Measurements from ENCODE around the gene DHRS7B. TPM values are rescaled to one million over a fixed set of nuclear protein-coding genes. Genes with fewer than 3 reads are reported as not detected.
A peak's percentile ranks its signal among the peaks of the same experiment; 100 is the strongest.
"Not testable (repeated sequence)": the region's sequence is repeated elsewhere in the genome, so short reads cannot be mapped to it uniquely, and the experiment has no call there.

The DHRS7B gene, protein sequence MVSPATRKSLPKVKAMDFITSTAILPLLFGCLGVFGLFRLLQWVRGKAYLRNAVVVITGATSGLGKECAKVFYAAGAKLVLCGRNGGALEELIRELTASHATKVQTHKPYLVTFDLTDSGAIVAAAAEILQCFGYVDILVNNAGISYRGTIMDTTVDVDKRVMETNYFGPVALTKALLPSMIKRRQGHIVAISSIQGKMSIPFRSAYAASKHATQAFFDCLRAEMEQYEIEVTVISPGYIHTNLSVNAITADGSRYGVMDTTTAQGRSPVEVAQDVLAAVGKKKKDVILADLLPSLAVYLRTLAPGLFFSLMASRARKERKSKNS
- total RNA-seq: 10 to 100 TPM; 12.8 to 15.0 TPM

DNA sequence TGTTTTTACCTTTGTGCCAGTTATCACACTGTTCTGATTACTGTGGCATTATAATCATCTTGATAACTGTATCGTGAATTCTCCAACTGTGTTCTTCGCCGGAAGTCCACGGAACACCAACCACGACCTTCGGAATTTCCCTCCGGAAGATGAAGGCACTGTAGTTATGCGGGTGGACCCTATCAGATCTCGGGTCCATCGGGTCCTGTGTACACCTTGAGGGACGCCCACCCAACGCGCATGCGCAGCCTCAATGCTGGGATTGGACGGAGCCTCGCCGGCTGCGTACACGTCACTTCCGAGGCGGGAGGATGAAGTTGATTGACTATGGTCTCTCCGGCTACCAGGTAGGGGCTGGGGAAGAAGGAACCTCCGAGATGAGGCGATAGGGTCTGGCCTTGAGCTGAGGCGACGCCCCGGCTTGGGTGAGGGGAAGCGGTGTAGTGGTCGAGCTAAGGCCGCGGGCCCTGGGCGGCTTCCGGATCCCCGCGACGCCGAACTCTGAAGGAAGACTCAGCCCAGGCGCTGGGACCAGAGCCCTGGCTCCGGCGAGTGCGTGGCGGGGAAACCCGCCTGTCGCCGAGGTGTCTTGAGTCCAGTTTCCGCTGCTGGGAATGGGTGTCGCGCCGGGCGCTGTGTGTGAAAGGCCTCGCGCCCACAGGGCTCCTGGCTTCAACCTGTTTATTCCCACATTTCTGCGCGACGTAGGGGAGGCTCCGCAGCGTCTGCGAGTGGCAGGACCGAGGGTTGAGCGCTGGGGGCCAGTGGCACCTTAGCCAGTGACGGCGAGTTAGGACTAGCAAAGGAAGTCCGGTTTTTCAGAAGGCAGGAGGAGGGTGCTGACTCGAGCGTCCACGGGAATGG, at the start of gene DHRS7B:
Gene DHRS7B (plus strand): TSS at position 320 of the 864 bp plus-strand sequence. CDS start 8 bp downstream, at position 328.
- ChIA-PET POLR2A (interaction anchor here (0.7 to 1.5 kb wide), 4 partner anchors 31 to 403 kb away, joined by 3 to 4 read pairs (median 3); partner anchors contain the start of gene USP22), CTCF (interaction anchor here (0.8 to 3.3 kb wide), 5 partner anchors 8 to 89 kb away, joined by 3 to 16 read pairs (median 6); no protein-coding TSS in a partner anchor)
- H3K9me3 Mint-ChIP-seq (ENCODE audit: low read depth): no peaks in the 10 kb centered on the region
- peaks cover 3% of the 10 kb centered on the region for H3K36me3 Mint-ChIP-seq (ENCODE audit: low read depth)
- intact Hi-C loops (cut with DNase I, micrococcal nuclease): loop anchor here (1.0 to 2.0 kb wide), 7 partner anchors 28 to 196 kb away; partner anchors contain the start of genes TMEM11 (in 2 of the 2), MAP2K3 (in 1 of the 2), NATD1 (in 1 of the 2) and USP22 (in 1 of the 2)
- peaks cover 23% of the 10 kb centered on the region for H3K4me1 Mint-ChIP-seq
- ATAC-seq (peak; percentile 96), DNase-seq (peak; percentile 98)
- H3K27ac Mint-ChIP-seq: peak within 1 kb of the TSS; percentile 98
- no peaks in the 10 kb centered on the region for H3K27me3 Mint-ChIP-seq
- peak within 1 kb of the TSS; percentile 91 for H3K4me3 Mint-ChIP-seq

DNA sequence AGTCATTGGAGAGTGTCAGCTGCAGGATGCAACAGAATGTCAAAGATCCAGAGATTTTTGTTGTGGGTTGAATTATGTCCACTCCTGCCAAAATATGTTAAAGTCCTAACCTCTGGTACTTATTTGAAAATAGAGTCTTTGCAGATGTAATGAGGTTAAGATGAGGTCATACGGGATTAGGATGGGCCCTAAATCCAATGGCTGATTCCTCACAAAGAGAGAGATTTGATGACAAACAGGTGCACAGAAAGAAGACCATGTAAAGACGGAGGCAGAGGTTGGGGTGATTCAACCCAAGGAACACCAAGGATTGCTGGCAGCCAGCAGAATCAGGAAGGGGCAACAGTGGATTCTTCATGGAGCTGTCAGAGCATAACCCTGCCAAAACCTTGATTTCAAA, 49.5 kb upstream of the DHRS7B start:
- no peak for ATAC-seq

GRCh38 chr17:21078016-21078780, 48.6 kb upstream of the DHRS7B start:
- ChIA-PET POLR2A (no interaction called here), CTCF (interaction anchor here (1.4 kb wide), 2 partner anchors 31 to 41 kb away, joined by 3 read pairs; no protein-coding TSS in a partner anchor)
- ATAC-seq (no peak), DNase-seq (no peak)
- H3K27me3 Mint-ChIP-seq: peaks cover 8% of the 10 kb centered on the region
- no peaks in the 10 kb centered on the region for H3K9me3 Mint-ChIP-seq (ENCODE audit: low read depth)
- no peak overlapping the region for H3K4me3 Mint-ChIP-seq
- H3K4me1 Mint-ChIP-seq: no peaks in the 10 kb centered on the region
- no peak overlapping the region for H3K27ac Mint-ChIP-seq
- intact Hi-C loops (cut with DNase I, micrococcal nuclease): no loop called here
- no peaks in the 10 kb centered on the region for H3K36me3 Mint-ChIP-seq (ENCODE audit: low read depth)

More for the DNA sequence above, 49.5 kb upstream of the DHRS7B start:
- Mint-ChIP-seq H3K36me3 (ENCODE audit: low read depth) (no peaks in the 10 kb centered on the region), H3K4me3 (no peak overlapping the region), H3K27me3 (peaks cover 8% of the 10 kb centered on the region), H3K27ac (no peak overlapping the region), H3K4me1 (no peaks in the 10 kb centered on the region), H3K9me3 (ENCODE audit: low read depth) (no peaks in the 10 kb centered on the region)
- POLR2A ChIA-PET: no interaction called here
- DNase-seq: no peak
- intact Hi-C loops (cut with DNase I, micrococcal nuclease): no loop called here
- CTCF ChIA-PET: no interaction called here

- Mint-ChIP-seq H3K36me3 (ENCODE audit: low read depth) (no peaks in the 10 kb centered on the region), H3K27me3 (peaks cover 8% of the 10 kb centered on the region), H3K4me3 (no peak overlapping the region), H3K27ac (no peak overlapping the region), H3K4me1 (no peaks in the 10 kb centered on the region), H3K9me3 (ENCODE audit: low read depth) (no peaks in the 10 kb centered on the region)
- POLR2A ChIA-PET: no interaction called here
- no peak for DNase-seq
- no peak for ATAC-seq
- CTCF ChIA-PET: interaction anchor here (1.0 to 1.4 kb wide), 3 partner anchors 20 to 40 kb away, joined by 3 read pairs; no protein-coding TSS in a partner anchor
- intact Hi-C loops (cut with DNase I, micrococcal nuclease): no loop called here
Observed at GRCh38 chr17:21079196-21079595, 47.6 kb upstream of the DHRS7B start.

DNA sequence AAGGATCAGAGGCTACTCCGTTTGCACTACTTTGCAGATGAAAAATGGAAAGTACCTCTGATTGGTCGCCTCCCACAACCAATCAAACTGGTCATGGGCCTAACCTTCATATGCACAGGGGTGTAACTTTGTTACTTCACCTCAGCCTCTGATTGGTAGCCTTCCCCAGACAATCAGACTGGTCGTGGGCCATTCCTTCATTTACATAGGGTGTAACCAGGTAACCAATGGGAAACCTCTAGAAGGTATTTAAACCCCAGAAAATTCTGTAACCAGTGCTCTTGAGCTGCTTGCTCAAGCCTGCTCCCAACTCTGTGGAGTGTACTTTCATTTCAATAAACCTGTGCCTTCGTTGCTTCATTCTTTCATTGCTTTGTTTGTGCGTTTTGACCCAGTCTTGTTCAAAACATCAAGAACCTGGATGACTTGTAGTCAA, 44.7 kb upstream of the DHRS7B start:
- Mint-ChIP-seq H3K27me3 (peaks cover 8% of the 10 kb centered on the region), H3K27ac (no peak overlapping the region), H3K4me1 (no peaks in the 10 kb centered on the region), H3K4me3 (no peak overlapping the region), H3K36me3 (ENCODE audit: low read depth) (no peaks in the 10 kb centered on the region), H3K9me3 (ENCODE audit: low read depth) (no peaks in the 10 kb centered on the region)
- no peak for DNase-seq
- ChIA-PET CTCF (no interaction called here), POLR2A (no interaction called here)
- no peak for ATAC-seq
- intact Hi-C loops (cut with DNase I, micrococcal nuclease): no loop called here

- DNase-seq; H3K27me3 Mint-ChIP-seq; intact Hi-C loops (cut with DNase I, micrococcal nuclease); ATAC-seq; H3K36me3 Mint-ChIP-seq (ENCODE audit: low read depth); H3K27ac Mint-ChIP-seq; H3K4me3 Mint-ChIP-seq; POLR2A ChIA-PET; H3K9me3 Mint-ChIP-seq (ENCODE audit: low read depth); H3K4me1 Mint-ChIP-seq: not testable (repeated sequence)
- CTCF ChIA-PET: interaction anchor here (0.7 to 0.9 kb wide), 2 partner anchors 14 to 64 kb away, joined by 3 read pairs; no protein-coding TSS in a partner anchor
Observed at GRCh38 chr17:21085280-21085679, 41.5 kb upstream of the DHRS7B start.

DNA sequence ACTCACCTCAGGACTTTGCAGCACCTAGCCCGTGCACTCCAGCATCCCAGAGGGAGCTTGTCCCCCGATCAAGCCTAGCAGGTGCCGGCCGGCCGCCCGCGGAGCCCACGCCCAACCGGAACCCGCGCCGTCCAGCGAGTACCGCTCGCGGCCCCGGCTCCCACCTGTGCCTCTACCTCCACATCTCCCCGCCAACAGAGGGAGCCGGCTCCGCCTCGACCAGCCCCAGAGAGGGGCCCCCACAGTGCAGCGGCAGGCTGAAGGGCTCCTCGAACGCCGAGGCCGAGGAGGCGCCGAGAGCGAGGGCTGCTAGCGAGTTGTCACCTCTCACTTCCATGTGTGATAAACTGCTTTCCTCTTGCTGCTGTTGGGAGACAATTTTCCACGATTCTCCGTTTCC, 41.1 kb upstream of the DHRS7B start:
- no peaks in the 10 kb centered on the region for H3K9me3 Mint-ChIP-seq (ENCODE audit: low read depth)
- H3K27me3 Mint-ChIP-seq: peaks cover 6% of the 10 kb centered on the region
- CTCF ChIA-PET: interaction anchor here (0.9 kb wide), 1 partner anchor 14 kb away, joined by 3 read pairs; no protein-coding TSS in a partner anchor
- no peak overlapping the region for H3K27ac Mint-ChIP-seq
- no peak overlapping the region for H3K4me3 Mint-ChIP-seq
- ATAC-seq: no peak
- H3K36me3 Mint-ChIP-seq (ENCODE audit: low read depth): no peaks in the 10 kb centered on the region
- POLR2A ChIA-PET: no interaction called here
- DNase-seq: no peak
- intact Hi-C loops (cut with DNase I, micrococcal nuclease): no loop called here
- no peaks in the 10 kb centered on the region for H3K4me1 Mint-ChIP-seq

DNA sequence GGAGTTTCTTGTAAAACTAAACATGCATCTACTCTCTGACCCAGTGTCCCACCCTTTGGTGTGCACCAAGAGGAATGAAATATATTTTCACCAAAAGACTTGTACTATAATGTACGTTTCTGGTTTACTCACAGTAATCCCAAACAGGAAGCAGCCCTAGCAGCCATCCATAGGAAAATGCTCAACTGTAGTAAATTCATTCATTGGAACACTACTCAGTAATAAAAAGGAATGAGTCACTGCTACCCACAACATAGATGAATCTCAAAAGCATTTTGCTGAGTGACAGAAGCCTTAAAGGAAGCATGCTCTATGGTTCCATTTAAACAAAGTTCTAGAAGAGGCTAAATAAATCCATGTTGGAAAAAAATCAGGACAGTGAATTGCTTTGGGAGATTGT, 37.6 kb upstream of the DHRS7B start:
- ATAC-seq: peak; percentile 47
- POLR2A ChIA-PET: no interaction called here
- H3K9me3 Mint-ChIP-seq (ENCODE audit: low read depth): no peaks in the 10 kb centered on the region
- CTCF ChIA-PET: no interaction called here
- H3K36me3 Mint-ChIP-seq (ENCODE audit: low read depth): no peaks in the 10 kb centered on the region
- no peak overlapping the region for H3K27ac Mint-ChIP-seq
- peaks cover 2% of the 10 kb centered on the region for H3K27me3 Mint-ChIP-seq
- DNase-seq: no peak
- intact Hi-C loops (cut with DNase I, micrococcal nuclease): no loop called here
- H3K4me3 Mint-ChIP-seq: no peak overlapping the region
- no peaks in the 10 kb centered on the region for H3K4me1 Mint-ChIP-seq

GRCh38 chr17:21089933-21090901, 36.5 kb upstream of the DHRS7B start:
- no peaks in the 10 kb centered on the region for H3K9me3 Mint-ChIP-seq (ENCODE audit: low read depth)
- H3K27ac Mint-ChIP-seq: no peak overlapping the region
- ChIA-PET CTCF (interaction anchor here (0.8 kb wide), 1 partner anchor 9 kb away, joined by 5 read pairs; no protein-coding TSS in a partner anchor), POLR2A (no interaction called here)
- ATAC-seq: no peak
- no peak overlapping the region for H3K4me3 Mint-ChIP-seq
- H3K27me3 Mint-ChIP-seq: peaks cover 2% of the 10 kb centered on the region
- H3K4me1 Mint-ChIP-seq: no peaks in the 10 kb centered on the region
- DNase-seq: no peak
- H3K36me3 Mint-ChIP-seq (ENCODE audit: low read depth): no peaks in the 10 kb centered on the region
- intact Hi-C loops (cut with DNase I, micrococcal nuclease): no loop called here

DNA sequence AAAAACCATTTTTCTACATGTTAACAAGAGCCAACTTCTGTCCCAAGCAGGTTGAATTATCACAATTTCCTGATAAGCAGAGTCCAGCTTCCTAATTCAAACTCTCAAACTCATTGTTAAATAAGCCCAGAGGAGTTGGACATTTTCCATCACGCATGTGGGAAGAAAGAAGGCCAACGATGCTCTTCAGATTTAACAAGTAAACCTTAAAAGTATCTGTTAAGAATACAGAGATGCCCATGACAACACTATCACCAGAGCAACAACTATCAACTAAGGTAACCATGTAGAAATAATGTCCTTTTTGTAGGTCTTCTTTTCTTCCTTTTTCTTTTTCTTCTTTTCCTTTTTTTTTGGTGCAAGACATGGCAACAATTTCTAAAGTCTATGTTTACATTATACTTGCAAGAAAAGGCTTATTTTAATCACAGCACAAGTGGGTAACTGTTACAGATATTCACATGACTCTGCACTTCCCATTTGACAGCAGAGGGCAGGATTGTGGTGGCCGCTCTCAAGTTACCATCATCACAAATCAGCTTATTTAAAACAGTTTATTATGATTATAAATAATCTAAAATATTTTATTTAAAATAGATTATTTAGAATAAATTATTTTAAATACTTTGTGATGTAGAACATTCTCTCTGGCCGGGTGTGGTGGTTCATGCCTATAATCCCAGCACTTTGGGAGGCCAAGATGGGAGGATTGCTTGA, 35.7 kb upstream of the DHRS7B start:
- ChIA-PET POLR2A (no interaction called here), CTCF (interaction anchor here (1.0 kb wide), 1 partner anchor 29 kb away, joined by 4 read pairs; no protein-coding TSS in a partner anchor)
- H3K4me1 Mint-ChIP-seq: no peaks in the 10 kb centered on the region
- intact Hi-C loops (cut with DNase I, micrococcal nuclease): no loop called here
- H3K9me3 Mint-ChIP-seq (ENCODE audit: low read depth): no peaks in the 10 kb centered on the region
- ATAC-seq (no peak), DNase-seq (no peak)
- H3K27ac Mint-ChIP-seq: no peak overlapping the region
- peaks cover 2% of the 10 kb centered on the region for H3K27me3 Mint-ChIP-seq
- H3K36me3 Mint-ChIP-seq (ENCODE audit: low read depth): no peaks in the 10 kb centered on the region
- H3K4me3 Mint-ChIP-seq: no peak overlapping the region
